HCEC 1CT (cell line): Measurements from ENCODE around the gene RNF11.
"Not testable (repeated sequence)": the region's sequence is repeated elsewhere in the genome, so short reads cannot be mapped to it uniquely, and the experiment has no call there.

Source experiments
- DNase-seq: peaks from one replicate; pipeline ENCODE4 v3.0.0-alpha.2; 2017

RNF11 gene

GRCh38 chr1:51235673-51236530 is at the start of gene RNF11:
Gene RNF11, plus strand, starts transcription at chr1:51236273. Its CDS starts 484 bp downstream, at chr1:51236757.
- DNase-seq = peak; percentile 88

GRCh38 chr1:51188230-51188629 is 47.8 kb upstream of the RNF11 start:
- DNase-seq = no peak

- DNase-seq = peak; percentile 68
Measured at GRCh38 chr1:51189421-51190073, 46.5 kb upstream of the RNF11 start.

GRCh38 chr1:51190961-51191360 is 45.1 kb upstream of the RNF11 start:
- no peak for DNase-seq

- DNase-seq = peak; percentile 66
Measured at GRCh38 chr1:51192213-51192843, 43.7 kb upstream of the RNF11 start.

- DNase-seq = no peak
Measured at GRCh38 chr1:51193564-51193963, 42.5 kb upstream of the RNF11 start.

GRCh38 chr1:51203121-51203873 is 32.8 kb upstream of the RNF11 start:
- no peak for DNase-seq

GRCh38 chr1:51203874-51204245 is 32.2 kb upstream of the RNF11 start:
- no peak for DNase-seq

- no peak for DNase-seq
Measured at GRCh38 chr1:51210055-51210454, 26.0 kb upstream of the RNF11 start.

- no peak for DNase-seq
Measured at GRCh38 chr1:51210676-51211075, 25.4 kb upstream of the RNF11 start.

GRCh38 chr1:51214615-51215131 is 21.4 kb upstream of the RNF11 start:
- peak; percentile 82 for DNase-seq

- DNase-seq = peak; percentile 30
Measured at GRCh38 chr1:51215169-51215568, 20.9 kb upstream of the RNF11 start.

GRCh38 chr1:51216631-51217030 is 19.4 kb upstream of the RNF11 start:
- DNase-seq = no peak

GRCh38 chr1:51217101-51217500 is 19.0 kb upstream of the RNF11 start:
- DNase-seq = no peak

GRCh38 chr1:51218570-51218969 is 17.5 kb upstream of the RNF11 start:
- no peak for DNase-seq

- DNase-seq = no peak
Measured at GRCh38 chr1:51219022-51219421, 17.1 kb upstream of the RNF11 start.

- not testable (repeated sequence) for DNase-seq
Measured at GRCh38 chr1:51221529-51221928, 14.5 kb upstream of the RNF11 start.

GRCh38 chr1:51222136-51222787 is 13.8 kb upstream of the RNF11 start:
- no peak for DNase-seq

- DNase-seq = no peak
Measured at GRCh38 chr1:51222809-51223208, 13.3 kb upstream of the RNF11 start.

GRCh38 chr1:51224255-51224654 is 11.8 kb upstream of the RNF11 start:
- no peak for DNase-seq

- DNase-seq = not testable (repeated sequence)
Measured at GRCh38 chr1:51227231-51227960, 8.7 kb upstream of the RNF11 start.

- not testable (repeated sequence) for DNase-seq
Measured at GRCh38 chr1:51228471-51228870, 7.6 kb upstream of the RNF11 start.
